Left colon (tissue), 2 donors: ENCODE data around the gene PCDHGA6. TPM values are rescaled to one million over a fixed set of nuclear protein-coding genes. Genes with fewer than 3 reads are reported as not detected.
"Not testable (repeated sequence)": the region's sequence is repeated elsewhere in the genome, so short reads cannot be mapped to it uniquely, and the experiment has no call there.

ENCODE experiments used
- ATAC-seq: fragments of 200-7000 bp; cut with Tn5 transposase; one replicate; pipeline ENCODE4 v1.9.1; 2020; ENCODE audit warnings: mild to moderate bottlenecking, moderate library complexity
- DNase-seq, 2 donors: peaks; one replicate each; pipeline ENCODE4 v3.0.0-alpha.2; 2020
- intact Hi-C, 2 donors: fragments of 100-400 bp; cut with DNase I in 1 of 2; cut with micrococcal nuclease in 1 of 2; formaldehyde crosslinking; loops; one replicate each; pipeline versions ENCODE4 v1.11.2 to v1.14.0; 2022; cut with DNase I, micrococcal nuclease
- total RNA-seq, 2 donors: library from RNA; stranded (reverse); fragmentation: NEBNext Ultra II Directional; extraction: Animal tissue kit (Norgen Biotek cat#: 25700); gene quantifications; one replicate each; pipeline ENCODE4 v1.2.1, GENCODE V29; 2021
- donor health status: DM: no; HTN: no; CAD: no.
- donor health status: DM: yes; HTN: yes; CAD: no.

The PCDHGA6 gene
- total RNA-seq, 2 donors from 2014 or later = 1.6 to 2.0 TPM

DNA sequence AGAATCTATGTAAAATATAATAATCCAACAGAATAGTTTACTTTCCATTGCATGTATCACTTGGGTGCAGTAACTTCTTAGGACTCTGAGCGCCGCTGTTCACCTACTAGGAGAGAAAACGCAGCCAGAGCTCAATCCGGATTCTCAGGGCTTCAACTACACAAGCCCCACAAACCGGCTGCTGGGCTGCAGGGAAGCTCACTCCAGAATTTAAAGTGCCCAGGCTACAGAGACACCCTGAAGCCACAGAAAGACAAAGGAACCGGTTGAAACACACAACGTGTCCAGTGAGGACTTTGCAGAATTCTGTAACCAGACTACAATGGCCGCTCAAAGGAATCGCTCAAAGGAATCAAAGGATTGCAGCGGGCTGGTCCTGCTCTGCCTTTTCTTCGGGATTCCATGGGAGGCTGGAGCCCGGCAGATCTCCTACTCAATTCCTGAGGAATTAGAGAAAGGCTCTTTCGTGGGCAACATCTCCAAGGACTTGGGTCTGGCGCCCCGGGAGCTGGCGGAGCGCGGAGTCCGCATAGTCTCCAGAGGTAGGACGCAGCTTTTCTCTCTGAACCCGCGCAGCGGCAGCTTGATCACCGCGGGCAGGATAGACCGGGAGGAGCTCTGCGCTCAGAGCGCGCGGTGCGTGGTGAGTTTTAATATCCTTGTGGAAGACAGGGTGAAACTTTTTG, 39.3 kb downstream of the PCDHGA6 start, which contains the start of gene PCDHGA10:
PCDHGA10 (plus strand) TSS at position 134 of the 686 bp plus-strand sequence; CDS start at position 323, 189 bp downstream.
- intact Hi-C loops = loop anchor here in 1 of 2 donors (10.0 kb wide), 1 partner anchor 152 kb away; no protein-coding TSS in a partner anchor
- peak; percentile 84 for ATAC-seq
- DNase-seq = peak in 1 of 2 donors; percentile 66

DNA sequence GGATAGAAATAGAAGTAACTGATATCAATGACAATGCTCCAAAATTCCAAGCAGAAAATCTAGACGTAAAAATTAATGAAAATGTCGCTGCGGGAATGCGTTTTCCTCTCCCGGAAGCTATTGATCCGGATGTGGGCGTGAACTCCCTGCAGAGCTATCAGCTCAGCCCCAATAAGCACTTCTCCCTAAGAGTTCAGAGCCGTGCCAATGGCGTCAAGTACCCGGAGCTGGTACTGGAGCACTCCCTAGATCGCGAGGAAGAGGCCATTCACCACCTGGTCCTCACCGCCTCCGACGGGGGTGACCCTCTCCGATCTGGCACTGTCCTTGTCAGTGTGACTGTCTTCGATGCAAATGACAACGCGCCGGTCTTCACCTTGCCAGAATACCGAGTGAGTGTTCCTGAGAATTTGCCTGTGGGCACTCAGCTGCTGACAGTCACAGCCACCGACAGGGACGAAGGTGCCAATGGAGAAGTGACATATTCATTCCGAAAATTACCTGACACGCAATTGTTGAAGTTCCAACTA, 39.9 kb downstream of the PCDHGA6 start:
- DNase-seq (no peak), ATAC-seq (peak; percentile 53)
- intact Hi-C loops = loop anchor here in 1 of 2 donors (10.0 kb wide), 1 partner anchor 151 kb away; no protein-coding TSS in a partner anchor

DNA sequence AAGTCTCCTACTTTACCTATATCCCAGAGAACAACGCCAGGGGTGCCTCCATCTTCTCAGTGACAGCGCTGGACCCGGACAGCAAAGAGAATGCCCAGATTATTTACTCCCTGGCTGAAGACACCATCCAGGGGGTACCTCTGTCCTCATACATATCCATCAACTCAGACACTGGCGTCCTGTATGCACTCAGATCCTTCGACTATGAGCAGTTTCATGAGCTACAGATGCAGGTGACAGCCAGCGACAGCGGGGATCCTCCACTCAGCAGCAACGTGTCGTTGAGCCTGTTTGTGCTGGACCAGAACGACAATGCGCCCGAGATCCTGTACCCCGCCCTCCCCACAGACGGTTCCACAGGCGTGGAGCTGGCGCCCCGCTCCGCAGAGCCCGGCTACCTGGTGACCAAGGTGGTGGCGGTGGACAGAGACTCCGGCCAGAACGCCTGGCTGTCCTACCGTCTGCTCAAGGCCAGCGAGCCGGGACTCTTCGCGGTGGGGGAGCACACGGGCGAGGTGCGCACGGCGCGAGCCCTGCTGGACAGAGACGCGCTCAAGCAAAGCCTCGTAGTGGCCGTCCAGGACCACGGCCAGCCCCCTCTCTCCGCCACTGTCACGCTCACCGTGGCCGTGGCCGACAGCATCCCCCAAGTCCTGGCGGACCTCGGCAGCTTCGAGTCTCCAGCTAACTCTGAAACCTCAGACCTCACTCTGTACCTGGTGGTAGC, 41.0 kb downstream of the PCDHGA6 start:
- ATAC-seq, DNase-seq: not testable (repeated sequence)
- intact Hi-C loops = loop anchor here in 1 of 2 donors (10.0 kb wide), 1 partner anchor 150 kb away; no protein-coding TSS in a partner anchor

DNA sequence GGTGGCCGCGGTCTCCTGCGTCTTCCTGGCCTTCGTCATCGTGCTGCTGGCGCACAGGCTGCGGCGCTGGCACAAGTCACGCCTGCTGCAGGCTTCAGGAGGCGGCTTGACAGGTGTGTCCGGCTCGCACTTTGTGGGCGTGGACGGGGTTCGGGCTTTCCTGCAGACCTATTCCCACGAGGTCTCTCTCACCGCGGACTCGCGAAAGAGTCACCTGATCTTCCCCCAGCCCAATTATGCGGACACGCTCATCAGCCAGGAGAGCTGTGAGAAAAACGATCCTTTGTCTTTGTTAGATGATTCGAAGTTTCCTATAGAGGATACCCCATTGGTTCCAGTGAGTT, 41.6 kb downstream of the PCDHGA6 start:
- DNase-seq, ATAC-seq: not testable (repeated sequence)
- intact Hi-C loops = loop anchor here in 1 of 2 donors (10.0 kb wide), 1 partner anchor 150 kb away; no protein-coding TSS in a partner anchor

DNA sequence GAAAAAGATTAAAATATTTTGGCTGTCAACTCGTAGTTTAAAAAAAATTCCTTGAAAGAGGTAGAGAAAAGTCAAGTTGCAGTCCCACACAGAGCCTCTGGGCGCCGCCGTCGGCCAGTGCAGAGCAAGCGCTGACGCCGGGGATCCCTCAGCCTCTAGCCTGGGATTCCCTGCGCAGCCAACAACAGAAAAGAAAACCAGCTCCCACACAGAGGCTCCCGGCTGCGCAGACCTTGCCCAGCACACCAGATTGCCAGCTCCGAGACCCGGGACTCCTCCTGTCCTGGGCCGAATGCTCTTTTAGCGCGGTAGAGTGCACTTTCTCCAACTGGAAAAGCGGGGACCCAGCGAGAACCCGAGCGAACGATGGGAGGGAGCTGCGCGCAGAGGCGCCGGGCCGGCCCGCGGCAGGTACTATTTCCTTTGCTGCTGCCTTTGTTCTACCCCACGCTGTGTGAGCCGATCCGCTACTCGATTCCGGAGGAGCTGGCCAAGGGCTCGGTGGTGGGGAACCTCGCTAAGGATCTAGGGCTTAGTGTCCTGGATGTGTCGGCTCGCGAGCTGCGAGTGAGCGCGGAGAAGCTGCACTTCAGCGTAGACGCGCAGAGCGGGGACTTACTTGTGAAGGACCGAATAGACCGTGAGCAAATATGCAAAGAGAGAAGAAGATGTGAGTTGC, 43.9 kb downstream of the PCDHGA6 start, which contains the start of gene PCDHGB7:
PCDHGB7 (plus strand) TSS at position 184 of the 679 bp plus-strand sequence; CDS start at position 367, 183 bp downstream.
- intact Hi-C loops = loop anchor here in 1 of 2 donors (10.0 kb wide), 1 partner anchor 147 kb away; no protein-coding TSS in a partner anchor
- ATAC-seq = peak; percentile 70
- DNase-seq = peak in 1 of 2 donors; percentile 60

DNA sequence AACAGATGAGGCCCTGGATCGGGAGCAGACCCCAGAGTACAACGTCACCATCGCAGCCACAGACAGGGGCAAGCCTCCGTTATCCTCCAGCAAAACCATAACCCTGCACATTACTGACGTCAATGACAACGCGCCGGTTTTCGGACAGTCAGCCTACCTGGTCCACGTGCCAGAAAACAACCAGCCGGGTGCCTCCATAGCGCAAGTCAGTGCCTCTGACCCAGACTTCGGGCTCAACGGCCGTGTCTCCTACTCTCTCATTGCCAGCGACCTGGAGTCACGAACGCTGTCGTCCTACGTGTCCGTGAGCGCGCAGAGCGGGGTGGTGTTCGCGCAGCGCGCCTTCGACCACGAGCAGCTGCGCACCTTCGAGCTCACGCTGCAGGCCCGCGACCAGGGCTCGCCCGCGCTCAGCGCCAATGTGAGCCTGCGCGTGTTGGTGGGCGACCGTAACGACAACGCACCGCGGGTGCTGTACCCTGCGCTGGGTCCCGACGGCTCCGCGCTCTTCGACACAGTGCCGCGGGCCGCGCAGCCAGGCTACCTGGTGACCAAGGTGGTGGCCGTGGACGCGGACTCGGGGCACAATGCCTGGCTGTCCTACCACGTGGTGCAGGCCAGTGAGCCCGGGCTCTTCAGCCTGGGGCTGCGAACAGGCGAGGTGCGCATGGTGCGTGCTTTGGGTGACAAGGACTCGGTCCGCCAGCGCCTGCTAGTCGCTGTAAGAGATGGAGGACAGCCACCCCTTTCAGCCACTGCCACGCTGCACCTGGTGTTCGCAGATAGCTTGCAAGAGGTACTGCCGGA, 45.6 kb downstream of the PCDHGA6 start:
- ATAC-seq = no peak
- DNase-seq = no peak
- intact Hi-C loops = loop anchor here in 1 of 2 donors (10.0 kb wide), 1 partner anchor 146 kb away; no protein-coding TSS in a partner anchor

DNA sequence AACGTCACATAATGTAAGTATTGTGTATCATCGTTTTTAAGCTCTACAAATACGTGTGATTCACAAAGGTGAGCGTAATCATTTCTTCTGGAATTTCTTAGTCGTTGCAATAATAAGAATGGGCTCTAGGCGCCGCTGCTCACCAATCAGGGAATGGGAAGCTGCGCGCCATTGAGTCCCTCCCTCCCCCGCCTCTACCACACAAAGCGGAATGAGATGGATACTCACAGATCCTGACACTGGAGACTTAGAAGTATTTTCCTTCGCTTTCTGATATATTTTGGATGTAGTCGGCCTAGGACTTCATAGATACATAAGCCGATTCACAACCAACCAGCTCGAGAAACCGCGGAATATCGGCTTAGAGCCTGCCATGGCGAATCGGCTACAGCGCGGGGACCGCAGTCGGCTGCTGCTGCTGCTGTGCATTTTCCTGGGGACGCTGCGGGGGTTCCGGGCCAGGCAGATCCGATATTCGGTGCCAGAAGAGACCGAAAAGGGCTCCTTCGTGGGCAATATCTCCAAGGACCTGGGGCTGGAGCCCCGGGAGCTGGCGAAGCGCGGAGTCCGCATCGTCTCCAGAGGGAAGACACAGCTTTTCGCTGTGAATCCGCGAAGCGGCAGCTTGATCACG, 47.3 kb downstream of the PCDHGA6 start, which contains the start of gene PCDHGA11:
PCDHGA11 (plus strand) TSS at position 197 of the 634 bp plus-strand sequence; CDS start at position 374, 177 bp downstream.
- no peak for DNase-seq

DNA sequence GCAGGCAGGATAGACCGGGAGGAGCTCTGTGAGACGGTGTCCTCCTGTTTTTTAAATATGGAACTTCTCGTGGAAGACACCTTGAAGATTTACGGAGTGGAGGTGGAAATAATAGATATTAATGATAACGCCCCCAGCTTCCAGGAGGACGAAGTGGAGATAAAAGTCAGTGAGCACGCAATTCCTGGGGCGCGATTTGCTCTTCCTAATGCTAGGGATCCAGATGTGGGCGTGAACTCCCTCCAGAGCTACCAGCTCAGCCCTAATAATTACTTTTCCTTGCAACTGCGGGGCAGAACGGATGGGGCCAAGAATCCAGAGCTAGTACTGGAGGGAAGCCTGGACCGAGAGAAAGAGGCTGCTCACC, 47.8 kb downstream of the PCDHGA6 start:
- no peak for DNase-seq
- intact Hi-C loops = no loop called here
- no peak for ATAC-seq

More for the DNA sequence above, 47.3 kb downstream of the PCDHGA6 start, which contains the start of gene PCDHGA11:
- no peak for ATAC-seq
- intact Hi-C loops = no loop called here

DNA sequence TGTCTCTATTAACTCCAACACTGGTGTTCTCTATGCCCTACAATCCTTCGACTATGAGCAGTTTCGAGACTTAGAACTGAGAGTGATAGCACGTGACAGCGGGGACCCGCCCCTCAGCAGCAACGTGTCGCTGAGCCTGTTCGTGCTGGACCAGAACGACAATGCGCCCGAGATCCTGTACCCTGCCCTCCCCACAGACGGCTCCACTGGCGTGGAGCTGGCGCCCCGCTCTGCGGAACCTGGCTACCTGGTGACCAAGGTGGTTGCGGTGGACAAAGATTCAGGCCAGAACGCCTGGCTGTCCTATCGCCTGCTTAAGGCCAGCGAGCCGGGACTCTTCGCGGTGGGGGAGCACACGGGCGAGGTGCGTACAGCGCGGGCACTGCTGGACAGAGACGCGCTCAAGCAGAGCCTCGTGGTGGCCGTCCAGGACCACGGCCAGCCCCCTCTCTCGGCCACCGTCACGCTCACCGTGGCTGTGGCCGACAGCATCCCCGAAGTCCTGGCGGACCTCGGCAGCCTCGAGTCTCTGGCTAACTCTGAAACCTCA, 49.1 kb downstream of the PCDHGA6 start:
- DNase-seq = no peak
- intact Hi-C loops = no loop called here
- no peak for ATAC-seq

DNA sequence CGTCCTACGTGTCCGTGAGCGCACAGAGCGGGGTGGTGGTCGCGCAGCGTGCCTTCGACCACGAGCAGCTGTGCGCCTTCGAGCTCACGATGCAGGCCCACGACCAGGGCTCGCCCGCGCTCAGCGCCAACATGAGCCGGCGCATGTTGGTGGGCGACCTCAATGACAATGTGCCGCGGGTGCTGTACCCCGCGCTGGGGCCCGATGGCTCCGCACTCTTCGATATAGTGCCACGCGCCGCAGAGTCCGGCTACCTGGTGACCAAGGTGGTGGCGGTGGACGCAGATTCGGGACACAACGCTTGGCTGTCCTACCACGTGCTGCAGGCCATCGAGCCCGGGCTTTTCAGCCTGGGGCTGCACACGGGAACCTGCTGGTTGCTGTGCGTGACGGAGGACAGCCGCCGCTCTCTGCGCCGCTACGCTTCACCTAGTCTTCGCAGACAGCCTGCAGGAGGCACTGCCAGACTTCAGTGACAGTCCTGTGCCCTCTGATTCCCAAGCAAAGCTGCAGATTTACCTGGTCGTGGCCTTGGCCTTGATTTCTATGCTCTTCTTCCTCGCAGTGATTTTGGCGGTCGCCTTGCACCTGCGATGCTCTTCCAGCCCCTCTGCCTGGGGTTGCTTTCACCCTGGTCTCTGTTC, 54.2 kb downstream of the PCDHGA6 start:
- DNase-seq = no peak
- no peak for ATAC-seq
- intact Hi-C loops = no loop called here

Other genes with a start within 250 kb of the PCDHGA6 start
- under 1 TPM; 0.31 to 0.56 TPM for gene PCDHB5, start 238.7 kb upstream of the PCDHGA6 start, total RNA-seq
- under 1 TPM in 1 of 2 donors, not detected in 1; 0.11 TPM for gene PCDHB6, start 223.8 kb upstream of the PCDHGA6 start, total RNA-seq
- gene PCDHB7, start 201.2 kb upstream of the PCDHGA6 start, total RNA-seq = under 1 TPM; 0.12 to 0.34 TPM
- under 1 TPM; 0.59 to 0.67 TPM for gene PCDHB8, start 196.1 kb upstream of the PCDHGA6 start, total RNA-seq
- 1 to 10 TPM in 1 of 2 donors, under 1 TPM in 1; 0.34 to 1.2 TPM for gene PCDHB16, start 191.5 kb upstream of the PCDHGA6 start, total RNA-seq
- under 1 TPM; 0.34 to 0.61 TPM for gene PCDHB9, start 186.7 kb upstream of the PCDHGA6 start, total RNA-seq
- gene PCDHB10, start 181.5 kb upstream of the PCDHGA6 start, total RNA-seq = under 1 TPM; 0.40 to 0.56 TPM
- 1 to 10 TPM in 1 of 2 donors, under 1 TPM in 1; 0.82 to 1.4 TPM for gene PCDHB11, start 174.3 kb upstream of the PCDHGA6 start, total RNA-seq
- gene PCDHB12, start 165.2 kb upstream of the PCDHGA6 start, total RNA-seq = under 1 TPM; 0.24 to 0.42 TPM
- 1 to 10 TPM; 1.3 to 2.0 TPM for gene PCDHB13, start 160.0 kb upstream of the PCDHGA6 start, total RNA-seq
- 1 to 10 TPM; 1.2 to 1.7 TPM for gene PCDHB14, start 150.5 kb upstream of the PCDHGA6 start, total RNA-seq
- gene PCDHB15, start 128.5 kb upstream of the PCDHGA6 start, total RNA-seq = 1 to 10 TPM in 1 of 2 donors, under 1 TPM in 1; 0.49 to 1.1 TPM
- gene SLC25A2, start 69.8 kb upstream of the PCDHGA6 start, total RNA-seq = 1 to 10 TPM in 1 of 2 donors, under 1 TPM in 1; 0.95 to 1.4 TPM
- 10 to 100 TPM; 52.3 to 66.1 TPM for gene TAF7, start 53.1 kb upstream of the PCDHGA6 start, total RNA-seq
- under 1 TPM; 0.31 TPM for gene PCDHGA1, start 43.4 kb upstream of the PCDHGA6 start, total RNA-seq
- gene PCDHGA2, start 35.1 kb upstream of the PCDHGA6 start, total RNA-seq = under 1 TPM; 0.31 to 0.75 TPM
- under 1 TPM; 0.21 to 0.39 TPM for gene PCDHGA3, start 30.1 kb upstream of the PCDHGA6 start, total RNA-seq
- 1 to 10 TPM in 1 of 2 donors, under 1 TPM in 1; 0.79 to 1.1 TPM for gene PCDHGB1, start 23.8 kb upstream of the PCDHGA6 start, total RNA-seq
- under 1 TPM; 0.37 to 0.84 TPM for gene PCDHGA4, start 18.9 kb upstream of the PCDHGA6 start, total RNA-seq
- gene PCDHGB2, start 13.9 kb upstream of the PCDHGA6 start, total RNA-seq = 1 to 10 TPM; 1.6 to 1.7 TPM
- gene PCDHGA5, start 9.7 kb upstream of the PCDHGA6 start, total RNA-seq = 1 to 10 TPM in 1 of 2 donors, under 1 TPM in 1; 0.70 to 1.5 TPM
- gene PCDHGB3, start 3.6 kb upstream of the PCDHGA6 start, total RNA-seq = 1 to 10 TPM in 1 of 2 donors, under 1 TPM in 1; 0.98 to 1.5 TPM
- 1 to 10 TPM; 1.3 to 1.5 TPM for gene PCDHGA7, start 8.9 kb downstream of the PCDHGA6 start, total RNA-seq
- gene PCDHGB4, start 13.8 kb downstream of the PCDHGA6 start, total RNA-seq = 1 to 10 TPM in 1 of 2 donors, under 1 TPM in 1; 0.98 to 1.3 TPM
- gene PCDHGA8, start 18.7 kb downstream of the PCDHGA6 start, total RNA-seq = under 1 TPM; 0.73 to 0.82 TPM
- gene PCDHGB5, start 24.1 kb downstream of the PCDHGA6 start, total RNA-seq = 1 to 10 TPM; 3.4 to 4.0 TPM
- gene PCDHGA9, start 28.9 kb downstream of the PCDHGA6 start, total RNA-seq = 1 to 10 TPM; 1.6 to 2.6 TPM
- 1 to 10 TPM; 1.9 to 2.2 TPM for gene PCDHGB6, start 34.1 kb downstream of the PCDHGA6 start, total RNA-seq
- 1 to 10 TPM; 2.8 to 5.3 TPM for gene PCDHGA10, start 39.1 kb downstream of the PCDHGA6 start, total RNA-seq
- 1 to 10 TPM; 3.0 to 4.2 TPM for gene PCDHGB7, start 43.8 kb downstream of the PCDHGA6 start, total RNA-seq
- gene PCDHGA11, start 47.2 kb downstream of the PCDHGA6 start, total RNA-seq = 1 to 10 TPM; 1.3 to 2.2 TPM
- 1 to 10 TPM; 1.8 to 2.0 TPM for gene PCDHGA12, start 56.6 kb downstream of the PCDHGA6 start, total RNA-seq
- gene PCDHGC3, start 102.1 kb downstream of the PCDHGA6 start, total RNA-seq = 10 to 100 TPM; 15.3 to 16.0 TPM
- gene PCDHGC4, start 111.1 kb downstream of the PCDHGA6 start, total RNA-seq = under 1 TPM; 0.64 to 0.92 TPM
- gene PCDHGC5, start 115.2 kb downstream of the PCDHGA6 start, total RNA-seq = under 1 TPM; 0.75 to 0.76 TPM
- 100 to 1,000 TPM; 105 to 108 TPM for gene DIAPH1, start 245.1 kb downstream of the PCDHGA6 start, total RNA-seq